Mucosa of descending colon (tissue), 3 donors: ENCODE data around the gene DALRD3. TPM values are rescaled to one million over a fixed set of nuclear protein-coding genes. Genes with fewer than 3 reads are reported as not detected.

Experiments
- ATAC-seq: fragments of 200-7000 bp; cut with Tn5 transposase; one replicate; pipeline ENCODE4 v1.9.1; 2020; ENCODE audit warnings: mild to moderate bottlenecking, moderate library complexity
- DNase-seq, 3 donors: peaks; one replicate each; pipeline ENCODE4 v3.0.0-alpha.2; 2020
- H3K36me3 ChIP-seq: fragments of 200-600 bp; one replicate; pipeline ENCODE4 v1.8.0; 2021; ENCODE audit warnings: low read depth, mild to moderate bottlenecking
- H3K4me1 ChIP-seq: fragments of 200-600 bp; one replicate; pipeline ENCODE4 v1.8.0; 2021; ENCODE audit warnings: low read depth, mild to moderate bottlenecking
- H3K4me3 ChIP-seq: fragments of 200-600 bp; one replicate; pipeline ENCODE4 v1.8.0; 2021; ENCODE audit warnings: mild to moderate bottlenecking
- H3K9me3 ChIP-seq: fragments of 200-600 bp; one replicate; pipeline ENCODE4 v1.8.0; 2021; ENCODE audit warnings: mild to moderate bottlenecking
- CTCF ChIP-seq: fragments of 200-600 bp; IDR thresholded peaks from one replicate; pipeline ENCODE4 v1.8.0; 2022; ENCODE audit warnings: antibody characterized with exemption, mild to moderate bottlenecking
- intact Hi-C, 2 donors: fragments of 100-400 bp; cut with DNase I in 1 of 2; cut with micrococcal nuclease in 1 of 2; formaldehyde crosslinking; loops; one replicate each; pipeline versions ENCODE4 v1.11.0 to v1.11.1; 2022; cut with DNase I, micrococcal nuclease
- total RNA-seq, 3 donors: library from RNA; stranded (reverse); fragmentation: NEBNext Ultra II Directional in 2 of 3; extraction: Animal tissue kit (Norgen Biotek cat#: 25700) in 2 of 3; gene quantifications; one replicate each; pipeline versions ENCODE4 v1.2.1 to v1.2.4, GENCODE V29; 2021 to 2023
- donor health status: DM: no; HTN: no; CAD: no; lungs with moderate emphysema.
- donor health status: DM: no; HTN: no; CAD: no.
- donor health status: DM: no; HTN: yes; CAD: no.

The DALRD3 gene
- total RNA-seq, 3 donors from 2014 or later, result 16.7 to 32.7 (median 18.9) TPM

GRCh38 chr3:48991851-48992545 lies 26.4 kb downstream of the DALRD3 start:
- intact Hi-C loops, result no loop called here
- TF ChIP-seq CTCF, result no peak
- no peak for DNase-seq

GRCh38 chr3:48990636-48991469 lies 27.5 kb downstream of the DALRD3 start:
- H3K36me3 ChIP-seq, result no peaks in the 10 kb centered on the region
- H3K9me3 ChIP-seq, result no peaks in the 10 kb centered on the region
- intact Hi-C loops, result no loop called here
- ATAC-seq, result peak; percentile 37
- H3K4me1 ChIP-seq, result peaks cover 25% of the 10 kb centered on the region
- no peak for TF ChIP-seq CTCF
- DNase-seq, result peak in 2 of 3 donors; percentile 51 to 63
- peak overlapping the region; percentile 85 for H3K4me3 ChIP-seq

More at GRCh38 chr3:48991851-48992545, 26.4 kb downstream of the DALRD3 start:
- H3K36me3 ChIP-seq, result no peaks in the 10 kb centered on the region
- H3K4me1 ChIP-seq, result peaks cover 25% of the 10 kb centered on the region
- H3K4me3 ChIP-seq, result no peak overlapping the region
- H3K9me3 ChIP-seq, result no peaks in the 10 kb centered on the region
- no peak for ATAC-seq

- H3K4me3 ChIP-seq, result peak within 1 kb of the TSS; percentile 85
- DNase-seq, result peak; percentile 80 to 90 (median 85)
- no peaks in the 10 kb centered on the region for H3K36me3 ChIP-seq
- peaks cover 25% of the 10 kb centered on the region for H3K4me1 ChIP-seq
- no peak for TF ChIP-seq CTCF
- ATAC-seq, result peak; percentile 86
- intact Hi-C loops, result no loop called here
- H3K9me3 ChIP-seq, result no peaks in the 10 kb centered on the region
These were observed 28.4 kb downstream of the DALRD3 start, which contains the start of gene P4HTM for GRCh38 chr3:48989796-48990635. TSS of gene P4HTM (plus strand) at chr3:48990241. CDS start at chr3:48990257, 16 bp downstream.

GRCh38 chr3:48989126-48989795 lies 29.1 kb downstream of the DALRD3 start:
- TF ChIP-seq CTCF, result no peak
- peaks cover 25% of the 10 kb centered on the region for H3K4me1 ChIP-seq
- no peaks in the 10 kb centered on the region for H3K36me3 ChIP-seq
- ATAC-seq (no peak), DNase-seq (no peak)
- intact Hi-C loops, result no loop called here
- peak overlapping the region; percentile 85 for H3K4me3 ChIP-seq
- no peaks in the 10 kb centered on the region for H3K9me3 ChIP-seq
